Mesenchymal stem cell (in vitro differentiated cells and primary cell): ENCODE measurements around the gene POLR1D.

Experiments used
- DNase-seq: peaks from one replicate; pipeline ENCODE4 v3.0.0-alpha.2; 2013
- H2AFZ ChIP-seq: one replicate; pipeline ENCODE4 v1.6.1; 2013; ENCODE audit warnings: low read depth, mild to moderate bottlenecking, control low read depth, inconsistent platforms, low read length, moderate library complexity
- H2AK5ac ChIP-seq: 2 replicates; pipeline ENCODE4 v1.6.1; 2013; ENCODE audit warnings: low read length, moderate library complexity, mild to moderate bottlenecking, inconsistent platforms; ENCODE audit not compliant: severe bottlenecking
- H2BK120ac ChIP-seq: one replicate; pipeline ENCODE4 v1.6.1; 2013; ENCODE audit warnings: low read depth, mild to moderate bottlenecking, inconsistent platforms, low read length, moderate library complexity
- H2BK12ac ChIP-seq, 2 experiments: one replicate each; pipeline ENCODE4 v1.6.1; 2013; ENCODE audit warnings: inconsistent platforms in 2 of 2, low read length in 2 of 2, mild to moderate bottlenecking in 2 of 2, moderate library complexity in 2 of 2, control low read depth in 1 of 2
- H2BK15ac ChIP-seq: one replicate; pipeline ENCODE4 v1.6.1; 2013; ENCODE audit warnings: mild to moderate bottlenecking, low read depth, inconsistent platforms; ENCODE audit not compliant: poor library complexity, severe bottlenecking
- H2BK5ac ChIP-seq: 2 replicates; pipeline ENCODE4 v1.6.1; 2013; ENCODE audit warnings: low read depth, mild to moderate bottlenecking, low read length, control low read depth, inconsistent platforms; ENCODE audit not compliant: poor library complexity, severe bottlenecking
- H3K14ac ChIP-seq, 2 experiments: one replicate each; pipeline ENCODE4 v1.6.1; 2013; ENCODE audit warnings: inconsistent platforms in 2 of 2, low read length in 2 of 2, control low read depth in 1 of 2, mild to moderate bottlenecking in 1 of 2, moderate library complexity in 1 of 2
- H3K18ac ChIP-seq, 2 experiments: one replicate each; pipeline ENCODE4 v1.6.1; 2013; ENCODE audit warnings: inconsistent platforms in 2 of 2, low read length in 2 of 2, control low read depth in 1 of 2, low read depth in 1 of 2, mild to moderate bottlenecking in 1 of 2
- H3K23ac ChIP-seq, 2 experiments: one replicate each; pipeline ENCODE4 v1.6.1; 2013; ENCODE audit warnings: inconsistent platforms in 2 of 2, low read length in 2 of 2, mild to moderate bottlenecking in 2 of 2, moderate library complexity in 2 of 2, control low read depth in 1 of 2
- H3K27ac ChIP-seq: 2 replicates; pipeline ENCODE4 v1.5.1; 2013; ENCODE audit warnings: mild to moderate bottlenecking, moderate library complexity, low read length, control low read depth, inconsistent platforms; ENCODE audit not compliant: poor library complexity, severe bottlenecking
- H3K27me3 ChIP-seq, 2 experiments: 2 replicates each; pipeline versions ENCODE4 v1.6.1 to v1.7.0; 2013; ENCODE audit warnings: low read length in 2 of 2, mild to moderate bottlenecking in 2 of 2, moderate library complexity in 2 of 2, control low read depth in 1 of 2, inconsistent platforms in 1 of 2; ENCODE audit not compliant: control insufficient read depth in 1 of 2, insufficient read depth in 1 of 2
- H3K36me3 ChIP-seq, 2 experiments: 2 replicates each; pipeline versions ENCODE4 v1.6.1 to v1.7.0; 2013; ENCODE audit warnings: low read length in 2 of 2, control low read depth in 1 of 2, inconsistent platforms in 1 of 2, low read depth in 1 of 2, mild to moderate bottlenecking in 1 of 2; ENCODE audit not compliant: insufficient read depth in 2 of 2, control insufficient read depth in 1 of 2
- H3K4ac ChIP-seq, 2 experiments: one replicate each; pipeline ENCODE4 v1.6.1; 2013; ENCODE audit warnings: inconsistent platforms in 2 of 2, low read length in 2 of 2, mild to moderate bottlenecking in 2 of 2, moderate library complexity in 2 of 2, control low read depth in 1 of 2, low read depth in 1 of 2
- H3K4me1 ChIP-seq: 2 replicates; pipeline ENCODE4 v1.6.1; 2013; ENCODE audit warnings: low read depth, low read length, control low read depth; ENCODE audit not compliant: control insufficient read depth, insufficient read depth
- H3K4me2 ChIP-seq: 2 replicates; pipeline ENCODE4 v1.6.1; 2013; ENCODE audit warnings: low read length, mild to moderate bottlenecking, inconsistent platforms; ENCODE audit not compliant: poor library complexity, severe bottlenecking
- H3K4me3 ChIP-seq, 2 experiments: 2 replicates each; pipeline versions ENCODE4 v1.5.1 to v1.7.0; 2013; ENCODE audit warnings: low read length in 2 of 2, mild to moderate bottlenecking in 2 of 2, control low read depth in 1 of 2, low read depth in 1 of 2; ENCODE audit not compliant: insufficient read depth in 1 of 2
- H3K79me1 ChIP-seq: replicated peaks from 2 replicates; pipeline ENCODE4 v1.6.1; 2013; ENCODE audit warnings: mild to moderate bottlenecking, control low read depth, low read length, inconsistent platforms; ENCODE audit not compliant: poor library complexity, severe bottlenecking
- H3K9ac ChIP-seq: 2 replicates; pipeline ENCODE4 v1.7.0; 2013; ENCODE audit warnings: mild to moderate bottlenecking, low read length, moderate library complexity
- H3K9me3 ChIP-seq: 2 replicates; pipeline ENCODE4 v1.7.0; 2013; ENCODE audit warnings: mild to moderate bottlenecking, low read length; ENCODE audit not compliant: control insufficient read depth
- H4K8ac ChIP-seq: one replicate; pipeline ENCODE4 v1.6.1; 2013; ENCODE audit warnings: inconsistent platforms, mild to moderate bottlenecking, low read length, moderate library complexity
- H4K91ac ChIP-seq: one replicate; pipeline ENCODE4 v1.6.1; 2013; ENCODE audit warnings: mild to moderate bottlenecking, low read length, inconsistent platforms
- WGBS: methylation state at CpG from one replicate; pipeline ENCODE4 v1.1.7; 2013; ENCODE audit warnings: mixed read lengths; 5-methylcytosine and 5-hydroxymethylcytosine counted together

Gene POLR1D

DNA sequence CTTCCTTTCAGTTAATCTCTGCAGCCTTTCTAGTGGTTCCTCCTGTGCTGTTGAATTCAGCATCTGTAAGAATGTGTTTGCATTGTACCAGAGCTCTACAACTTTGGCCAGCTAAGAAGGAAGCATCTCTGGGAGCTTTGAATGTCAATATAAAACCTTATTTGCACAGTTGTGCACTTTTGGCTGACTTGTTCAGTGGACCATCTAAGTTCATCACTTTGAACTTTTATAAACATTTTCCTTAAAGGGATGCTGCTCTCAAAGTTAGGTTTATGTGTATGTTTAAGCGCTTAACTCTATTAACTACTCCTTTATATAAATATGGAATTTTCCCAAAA lies 15.6 kb downstream of the POLR1D start:
- WGBS, result no CpG with 5 or more reads among the region's 1 CpG
- H4K8ac ChIP-seq, result no peak overlapping the region

DNA sequence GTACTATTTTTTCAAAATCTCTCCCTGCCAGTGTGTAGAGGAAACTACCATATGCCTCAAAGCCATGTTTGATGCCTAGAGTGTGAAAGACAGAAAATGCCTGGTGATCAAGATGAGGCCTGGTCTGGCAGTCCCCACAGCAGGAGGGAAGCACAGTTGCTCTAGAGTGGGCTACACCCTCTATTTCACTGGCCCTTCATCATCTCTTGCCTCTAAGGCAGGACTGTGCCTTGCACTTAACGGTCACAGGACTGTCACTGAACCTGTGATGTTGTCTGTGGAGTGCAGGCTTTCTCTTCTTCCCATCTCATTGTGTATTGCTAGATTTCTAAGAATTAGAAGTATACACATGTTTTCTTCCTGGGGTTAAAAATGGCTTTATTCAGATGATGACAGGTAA lies 16.3 kb downstream of the POLR1D start:
- Histone ChIP-seq H4K91ac (no peak overlapping the region), H3K4me1 (no peaks in the 10 kb centered on the region), H2BK120ac (no peak overlapping the region), H2AK5ac (no peak overlapping the region), H3K14ac (no peak overlapping the region), H3K4me2 (no peak overlapping the region), H3K9me3 (no peaks in the 10 kb centered on the region), H3K23ac (no peak overlapping the region), H2AFZ (no peak overlapping the region), H2BK12ac (no peak overlapping the region), H2BK15ac (no peak overlapping the region), H3K18ac (no peak overlapping the region), H3K27ac (no peak overlapping the region), H3K79me1 (peaks cover 13% of the 10 kb centered on the region), H2BK5ac (no peak overlapping the region), H3K4me3 (no peak overlapping the region), H3K27me3 (no peaks in the 10 kb centered on the region), H3K4ac (no peak overlapping the region), H4K8ac (no peak overlapping the region), H3K9ac (peak overlapping the region; percentile 44), H3K36me3 (peaks cover 2 to 15% of the 10 kb centered on the region in 2 experiments)
- DNase-seq, result no peak
- 86% methylated on average over 1 of the region's 1 CpG for WGBS

More for the DNA sequence above, 15.6 kb downstream of the POLR1D start:
- H2BK120ac ChIP-seq, result no peak overlapping the region
- no peak overlapping the region for H3K4me2 ChIP-seq
- no peaks in the 10 kb centered on the region for H3K4me1 ChIP-seq
- no peak overlapping the region for H2BK5ac ChIP-seq
- no peak overlapping the region for H3K14ac ChIP-seq
- H3K79me1 ChIP-seq, result peaks cover 16% of the 10 kb centered on the region
- no peaks in the 10 kb centered on the region for H3K27me3 ChIP-seq
- no peak overlapping the region for H2AK5ac ChIP-seq
- H3K23ac ChIP-seq, result no peak overlapping the region
- DNase-seq, result no peak
- H3K27ac ChIP-seq, result no peak overlapping the region
- H3K9me3 ChIP-seq, result no peaks in the 10 kb centered on the region
- no peak overlapping the region for H3K18ac ChIP-seq
- H3K4me3 ChIP-seq, result no peak overlapping the region
- H3K36me3 ChIP-seq, result peaks cover 4 to 22% of the 10 kb centered on the region in 2 experiments
- H4K91ac ChIP-seq, result no peak overlapping the region
- no peak overlapping the region for H2BK15ac ChIP-seq
- no peak overlapping the region for H3K9ac ChIP-seq
- no peak overlapping the region for H2BK12ac ChIP-seq
- no peak overlapping the region for H2AFZ ChIP-seq
- no peak overlapping the region for H3K4ac ChIP-seq

DNA sequence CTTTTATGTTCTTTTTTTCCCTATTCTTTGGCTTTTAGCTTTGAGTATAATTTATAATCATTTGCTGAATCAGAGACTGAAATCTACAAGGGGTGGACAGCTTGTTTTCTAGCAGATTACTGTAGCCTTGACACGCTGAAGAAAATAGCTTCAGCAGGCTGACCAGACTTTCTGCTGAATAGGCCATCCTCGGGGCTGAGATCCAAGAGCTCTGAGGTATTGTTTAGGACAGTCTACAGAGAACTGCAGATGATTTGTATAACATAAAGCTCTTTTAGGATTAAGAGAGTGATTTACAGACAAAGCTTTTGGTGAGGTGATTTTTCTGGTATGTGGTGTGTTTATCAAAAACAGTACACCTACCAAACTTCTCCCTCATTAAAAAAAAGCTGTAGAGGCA lies 16.8 kb downstream of the POLR1D start:
- no peaks in the 10 kb centered on the region for H3K4me1 ChIP-seq
- H2BK15ac ChIP-seq, result no peak overlapping the region
- no peak overlapping the region for H4K91ac ChIP-seq
- no peaks in the 10 kb centered on the region for H3K9me3 ChIP-seq
- H3K27ac ChIP-seq, result no peak overlapping the region
- no peak overlapping the region for H2AFZ ChIP-seq
- DNase-seq, result peak; percentile 26
- no peak overlapping the region for H2BK5ac ChIP-seq
- WGBS, result 81% methylated on average over 2 of the region's 2 CpGs
- no peaks in the 10 kb centered on the region for H3K27me3 ChIP-seq
- no peak overlapping the region for H2BK12ac ChIP-seq
- H3K18ac ChIP-seq, result no peak overlapping the region
- H2AK5ac ChIP-seq, result no peak overlapping the region
- H3K23ac ChIP-seq, result no peak overlapping the region
- H4K8ac ChIP-seq, result no peak overlapping the region
- H3K4me3 ChIP-seq, result no peak overlapping the region
- H3K36me3 ChIP-seq, result peaks cover 0 to 11% of the 10 kb centered on the region in 2 experiments
- peaks cover 10% of the 10 kb centered on the region for H3K79me1 ChIP-seq
- no peak overlapping the region for H3K4ac ChIP-seq
- H3K9ac ChIP-seq, result peak overlapping the region; percentile 44
- no peak overlapping the region for H3K4me2 ChIP-seq
- H2BK120ac ChIP-seq, result no peak overlapping the region
- H3K14ac ChIP-seq, result no peak overlapping the region

DNA sequence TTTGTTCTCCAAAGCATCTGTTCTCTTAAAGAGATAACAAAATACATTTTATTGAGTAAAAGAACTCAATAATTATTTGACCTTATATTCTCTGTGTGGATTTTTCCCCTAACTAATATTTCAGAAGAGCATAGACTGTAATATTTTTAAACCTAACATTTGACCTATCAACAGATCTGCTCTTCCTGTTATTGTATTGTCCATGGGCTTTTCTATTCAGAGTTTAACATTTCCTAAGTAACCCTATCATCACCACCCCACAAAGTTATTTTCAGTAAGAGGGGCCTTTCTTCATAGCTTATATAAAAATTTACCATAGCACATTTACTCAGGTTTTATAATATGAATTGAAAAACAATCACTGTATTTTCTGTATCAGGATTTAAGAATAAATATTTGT lies 17.5 kb downstream of the POLR1D start:
- Histone ChIP-seq H3K9ac (no peak overlapping the region), H3K14ac (no peak overlapping the region), H3K4ac (no peak overlapping the region), H3K18ac (no peak overlapping the region), H3K27ac (no peak overlapping the region), H2BK15ac (no peak overlapping the region), H2AK5ac (no peak overlapping the region), H3K4me1 (no peaks in the 10 kb centered on the region), H3K79me1 (peaks cover 9% of the 10 kb centered on the region), H2AFZ (no peak overlapping the region), H4K8ac (no peak overlapping the region), H3K23ac (no peak overlapping the region), H2BK120ac (no peak overlapping the region), H3K4me2 (no peak overlapping the region), H2BK5ac (no peak overlapping the region), H3K9me3 (no peaks in the 10 kb centered on the region), H3K36me3 (peaks cover 0 to 6% of the 10 kb centered on the region in 2 experiments), H4K91ac (no peak overlapping the region), H3K4me3 (no peak overlapping the region), H3K27me3 (no peaks in the 10 kb centered on the region), H2BK12ac (no peak overlapping the region)
- no peak for DNase-seq
